OCI-LY7 (cell line): ENCODE results near the gene HBQ1. TPM values are rescaled to one million over a fixed set of nuclear protein-coding genes. Genes with fewer than 3 reads are reported as not detected.

Experiments
- BruUV-seq: library from RNA; stranded (reverse); fragments of 400-500 nt; replicated peaks from 2 replicates; lab custom pipeline; 2021; lab: Mats Ljungman, UMichigan
- CTCF ChIA-PET: fragments of 300-600 bp; sonication (Branson Sonifier 250); formaldehyde crosslinking; loops from one replicate; lab custom pipeline; 2022; ENCODE audit warnings: antibody characterized with exemption; ENCODE audit not compliant: unreplicated experiment; lab: Charles Lee
- POLR2A ChIA-PET: fragments of 300-600 bp; sonication (Branson Sonifier 250); formaldehyde crosslinking; loops from one replicate; lab custom pipeline; 2022; ENCODE audit warnings: antibody characterized with exemption; lab: Charles Lee
- DNase-seq: peaks from one replicate; pipeline ENCODE4 v3.0.0-alpha.2; 2015; ENCODE audit warnings: low spot score
- H2AFZ ChIP-seq: fragments of 200-600 bp; sonication (generic), shearing (Covaris generic); 2 replicates; pipeline ENCODE4 v1.6.1; 2014; ENCODE audit warnings: mild to moderate bottlenecking, antibody characterized with exemption, low read length, moderate library complexity
- H3K27ac ChIP-seq: fragments of 200-600 bp; sonication (generic); 2 replicates; pipeline ENCODE4 v1.5.1; 2014; ENCODE audit warnings: mixed run types, low read depth, mild to moderate bottlenecking, moderate library complexity, low read length, inconsistent platforms; ENCODE audit not compliant: poor library complexity, severe bottlenecking
- H3K36me3 ChIP-seq: fragments of 200-600 bp; sonication (generic); 2 replicates; pipeline ENCODE4 v1.6.1; 2014; ENCODE audit warnings: mild to moderate bottlenecking, antibody characterized with exemption, low read length, moderate library complexity, mixed read lengths; ENCODE audit not compliant: insufficient read depth
- H3K4me1 ChIP-seq: fragments of 200-600 bp; sonication (generic); 2 replicates; pipeline ENCODE4 v1.5.1; 2014; ENCODE audit warnings: mild to moderate bottlenecking, low read length; ENCODE audit not compliant: insufficient read depth, poor library complexity, severe bottlenecking
- H3K4me2 ChIP-seq: fragments of 200-600 bp; sonication (generic); 2 replicates; pipeline ENCODE4 v1.6.1; 2014; ENCODE audit warnings: mild to moderate bottlenecking, low read length
- H3K4me3 ChIP-seq: fragments of 200-600 bp; sonication (generic); 2 replicates; pipeline ENCODE4 v1.5.1; 2014; ENCODE audit warnings: mild to moderate bottlenecking, low read depth, low read length; ENCODE audit not compliant: poor library complexity, severe bottlenecking
- H3K79me2 ChIP-seq: fragments of 200-600 bp; sonication (generic); 2 replicates; pipeline ENCODE4 v1.6.1; 2016; ENCODE audit warnings: low read depth, mild to moderate bottlenecking, low read length, moderate library complexity, mixed read lengths; ENCODE audit not compliant: insufficient read depth
- H3K9me2 ChIP-seq: fragments of 200-600 bp; sonication (generic); 2 replicates; pipeline ENCODE4 v1.6.1; 2016; ENCODE audit warnings: mild to moderate bottlenecking, low read length, mixed read lengths; ENCODE audit not compliant: insufficient read depth
- H3K9me3 ChIP-seq: fragments of 200-600 bp; sonication (generic); 2 replicates; pipeline ENCODE4 v1.6.1; 2014; ENCODE audit warnings: mild to moderate bottlenecking, mixed run types, low read length, mixed read lengths
- H4K20me1 ChIP-seq: fragments of 200-600 bp; sonication (generic); 2 replicates; pipeline ENCODE4 v1.6.1; 2014; ENCODE audit warnings: mild to moderate bottlenecking, antibody characterized with exemption, low read length, moderate library complexity, mixed read lengths; ENCODE audit not compliant: insufficient read depth
- CTCF ChIP-seq: fragments of 200-600 bp; sonication (generic); conservative IDR thresholded peaks from 2 replicates; pipeline ENCODE4 v1.5.1; 2014; ENCODE audit warnings: mild to moderate bottlenecking, antibody characterized with exemption, low read length, moderate library complexity, mixed read lengths
- EZH2phosphoT487 ChIP-seq: fragments of 200-600 bp; sonication (generic); IDR thresholded peaks from 2 replicates; pipeline ENCODE4 v1.6.1; 2018; ENCODE audit warnings: low read depth, borderline replicate concordance, mild to moderate bottlenecking, mixed run types, antibody characterized with exemption, low read length, moderate library complexity, mixed read lengths
- intact Hi-C: fragments of 100-400 bp; cut with micrococcal nuclease; formaldehyde crosslinking; loops from one replicate; pipeline ENCODE4 v1.10.0; 2022; ENCODE audit not compliant: unreplicated experiment
- total RNA-seq, 2 experiments: library from RNA; depleted of rRNA in 1 of 2; stranded (reverse); fragments of >200 nt in 1 of 2; shearing (Covaris generic) in 1 of 2; gene quantifications; 2 replicates each; pipeline ENCODE4 v1.2.3, GENCODE V29; 2014 to 2022

HBQ1 gene
- total RNA-seq, 2 experiments from 2014 or later, result not detected

GRCh38 chr16:164827-165538 is 15.3 kb upstream of the HBQ1 start:
- H3K27ac ChIP-seq, result no peak overlapping the region
- H4K20me1 ChIP-seq, result no peaks in the 10 kb centered on the region
- no peaks in the 10 kb centered on the region for H3K9me3 ChIP-seq
- no peaks in the 10 kb centered on the region for H3K79me2 ChIP-seq
- no peaks in the 10 kb centered on the region for H3K4me1 ChIP-seq
- no peak overlapping the region for H2AFZ ChIP-seq
- ChIA-PET CTCF (no interaction called here), POLR2A (no interaction called here)
- TF ChIP-seq CTCF (no peak), EZH2phosphoT487 (no peak)
- H3K36me3 ChIP-seq, result no peaks in the 10 kb centered on the region
- no peak for DNase-seq
- BruUV-seq, result no TSS peak
- H3K4me2 ChIP-seq, result no peak overlapping the region
- H3K9me2 ChIP-seq, result no peaks in the 10 kb centered on the region
- intact Hi-C loops, result no loop called here
- H3K4me3 ChIP-seq, result no peak overlapping the region

- TF ChIP-seq CTCF (no peak), EZH2phosphoT487 (no peak)
- Histone ChIP-seq H2AFZ (no peak within 1 kb of the TSS), H3K4me1 (no peaks in the 10 kb centered on the region), H3K4me3 (no peak within 1 kb of the TSS), H3K36me3 (no peaks in the 10 kb centered on the region), H3K27ac (no peak within 1 kb of the TSS), H3K9me3 (no peaks in the 10 kb centered on the region), H3K79me2 (no peaks in the 10 kb centered on the region), H4K20me1 (no peaks in the 10 kb centered on the region), H3K9me2 (no peaks in the 10 kb centered on the region), H3K4me2 (no peak within 1 kb of the TSS)
- POLR2A ChIA-PET, result no interaction called here
- intact Hi-C loops, result no loop called here
- CTCF ChIA-PET, result no interaction called here
- no peak for DNase-seq
- BruUV-seq, result no TSS peak
These were observed 14.5 kb upstream of the HBQ1 start, which contains the start of gene HBM for GRCh38 chr16:165539-166374. Gene HBM (plus strand): TSS chr16:165978. CDS start chr16:165998, 20 bp downstream.
